Measurements from ENCODE around the gene PRUNE2.

PRUNE2 gene

GRCh38 chr9:76900884-76901440, 5.0 kb downstream of the PRUNE2 start:
- no peak for DNase-seq

- DNase-seq: no peak
Observed at GRCh38 chr9:76898786-76899185, 7.1 kb downstream of the PRUNE2 start.

GRCh38 chr9:76897804-76898525, 7.9 kb downstream of the PRUNE2 start:
- DNase-seq: no peak

- DNase-seq: no peak
Observed at GRCh38 chr9:76896035-76896434, 9.9 kb downstream of the PRUNE2 start.

GRCh38 chr9:76895186-76895585, 10.7 kb downstream of the PRUNE2 start:
- DNase-seq: no peak

GRCh38 chr9:76894198-76894597, 11.7 kb downstream of the PRUNE2 start:
- DNase-seq: no peak

- DNase-seq: no peak
Observed at GRCh38 chr9:76893395-76893932, 12.4 kb downstream of the PRUNE2 start.

- DNase-seq: no peak
Observed at GRCh38 chr9:76891874-76892273, 14.0 kb downstream of the PRUNE2 start.

- no peak for DNase-seq
Observed at GRCh38 chr9:76891279-76891678, 14.6 kb downstream of the PRUNE2 start.

GRCh38 chr9:76887951-76888350, 18.0 kb downstream of the PRUNE2 start:
- no peak for DNase-seq

GRCh38 chr9:76887003-76887821, 18.7 kb downstream of the PRUNE2 start:
- DNase-seq: no peak

- DNase-seq: no peak
Observed at GRCh38 chr9:76886318-76886717, 19.6 kb downstream of the PRUNE2 start.

- no peak for DNase-seq
Observed at GRCh38 chr9:76884823-76885222, 21.1 kb downstream of the PRUNE2 start.

GRCh38 chr9:76883341-76883855, 22.5 kb downstream of the PRUNE2 start:
- no peak for DNase-seq

GRCh38 chr9:76882686-76883085, 23.2 kb downstream of the PRUNE2 start:
- DNase-seq: no peak

- DNase-seq: no peak
Observed at GRCh38 chr9:76880210-76880609, 25.7 kb downstream of the PRUNE2 start.

GRCh38 chr9:76878933-76879332, 27.0 kb downstream of the PRUNE2 start:
- DNase-seq: no peak

- no peak for DNase-seq
Observed at GRCh38 chr9:76877961-76878360, 28.0 kb downstream of the PRUNE2 start.

- no peak for DNase-seq
Observed at GRCh38 chr9:76876098-76876497, 29.8 kb downstream of the PRUNE2 start.

GRCh38 chr9:76873821-76874220, 32.1 kb downstream of the PRUNE2 start:
- DNase-seq: no peak

- DNase-seq: no peak
Observed at GRCh38 chr9:76873056-76873792, 32.7 kb downstream of the PRUNE2 start.

- DNase-seq: peak; percentile 22
Observed at GRCh38 chr9:76868897-76869296, 37.0 kb downstream of the PRUNE2 start.

Data from right kidney (tissue), 1 donor.